Ovary (tissue), 9 donors: ENCODE measurements around the gene CBLN2. TPM values are rescaled to one million over a fixed set of nuclear protein-coding genes. Genes with fewer than 3 reads are reported as not detected.

Experiments used
- DNase-seq, 5 donors: peaks; one replicate each; pipeline ENCODE4 v3.0.0-alpha.2; 2019 to 2020
- H3K27ac ChIP-seq, 2 donors: fragments of 200-600 bp; one replicate each; pipeline versions ENCODE4 v1.5.1 to v1.8.0; 2019 to 2022
- H3K27me3 ChIP-seq: fragments of 200-600 bp; one replicate; pipeline ENCODE4 v1.8.0; 2022
- H3K36me3 ChIP-seq: fragments of 200-600 bp; sonication (generic); one replicate; pipeline ENCODE4 v1.5.1; 2019
- H3K4me1 ChIP-seq: one replicate; pipeline ENCODE4 v1.8.1; 2013; ENCODE audit warnings: mild to moderate bottlenecking, moderate library complexity; ENCODE audit not compliant: insufficient read depth
- H3K4me3 ChIP-seq: fragments of 200-600 bp; sonication (generic); one replicate; pipeline ENCODE4 v1.5.1; 2017
- H3K9me3 ChIP-seq, 2 donors: fragments of 200-600 bp in 1 of 2; sonication (generic) in 1 of 2; one replicate each; pipeline versions ENCODE4 v1.5.1 to v1.8.1; 2013 to 2019; ENCODE audit warnings: mild to moderate bottlenecking in 1 of 2, moderate library complexity in 1 of 2
- EP300 ChIP-seq: sonication (generic); formaldehyde crosslinking; IDR thresholded peaks from one replicate; pipeline ENCODE4 v1.6.1; 2017; ENCODE audit warnings: antibody characterized with exemption
- POLR2A ChIP-seq: fragments of 450-650 bp; IDR thresholded peaks from one replicate; pipeline ENCODE4 v1.6.1; 2017; ENCODE audit warnings: antibody characterized with exemption, mild to moderate bottlenecking, moderate library complexity
- WGBS, 3 donors: extraction: QIAGEN DNeasy Blood & Tissue Kit in 1 of 3; methylation state at CpG; one replicate each; pipeline versions ENCODE4 v1.1.5 to v1.1.7; 2013 to 2017; 5-methylcytosine and 5-hydroxymethylcytosine counted together
- intact Hi-C, 4 donors: fragments of 100-400 bp; cut with DNase I; formaldehyde crosslinking; loops; one replicate each; pipeline versions ENCODE4 v1.11.0 to v1.15.1; 2022 to 2023
- polyA plus RNA-seq, 2 donors: library from polyadenylated mRNA; stranded (reverse); fragments of 200-250 nt in 1 of 2; fragments of 350-450 nt in 1 of 2; fragmentation: Illumina TruSeq in 1 of 2; extraction: RNeasy Lipid Tissue Mini Kit (QIAGEN cat#74804) in 1 of 2; gene quantifications; one replicate each; pipeline ENCODE4 v1.2.3, GENCODE V29; 2013 to 2014
- total RNA-seq, 7 donors: library from RNA; depleted of rRNA in 2 of 7; stranded (reverse); fragments of >200 nt in 2 of 7; fragmentation: NEBNext Ultra II Directional in 3 of 7; extraction: Animal tissue kit (Norgen Biotek cat#: 25700) in 3 of 7; gene quantifications; one replicate each; pipeline versions ENCODE4 v1.1.0 to v1.2.4, GENCODE V29; 2016 to 2023
- TF ChIP-seq, protein P1 (sequence below), 3 donors: fragments of 450-650 bp in 2 of 3; fragments of 200-600 bp in 1 of 3; IDR thresholded peaks; one replicate each; pipeline versions ENCODE4 v1.5.1 to v1.8.0; 2016 to 2022; ENCODE audit warnings: antibody characterized with exemption in 3 of 3, mild to moderate bottlenecking in 1 of 3
- donor health status: DM: no; HTN: no; CAD: no; lungs with moderate emphysema.
- donor health status: DM: no; HTN: no; CAD: no.
- donor health status: Bipolar disorder and iron deficiency.
- donor health status: DM: yes; HTN: yes; CAD: no.
- donor health status: DM: no; HTN: no; CAD: no.
- donor health status: DM: yes; HTN: yes; CAD: no.

The CBLN2 gene
- total and polyA plus RNA-seq, 9 donors, result 0.11 to 0.43 TPM; not detected in 7

DNA sequence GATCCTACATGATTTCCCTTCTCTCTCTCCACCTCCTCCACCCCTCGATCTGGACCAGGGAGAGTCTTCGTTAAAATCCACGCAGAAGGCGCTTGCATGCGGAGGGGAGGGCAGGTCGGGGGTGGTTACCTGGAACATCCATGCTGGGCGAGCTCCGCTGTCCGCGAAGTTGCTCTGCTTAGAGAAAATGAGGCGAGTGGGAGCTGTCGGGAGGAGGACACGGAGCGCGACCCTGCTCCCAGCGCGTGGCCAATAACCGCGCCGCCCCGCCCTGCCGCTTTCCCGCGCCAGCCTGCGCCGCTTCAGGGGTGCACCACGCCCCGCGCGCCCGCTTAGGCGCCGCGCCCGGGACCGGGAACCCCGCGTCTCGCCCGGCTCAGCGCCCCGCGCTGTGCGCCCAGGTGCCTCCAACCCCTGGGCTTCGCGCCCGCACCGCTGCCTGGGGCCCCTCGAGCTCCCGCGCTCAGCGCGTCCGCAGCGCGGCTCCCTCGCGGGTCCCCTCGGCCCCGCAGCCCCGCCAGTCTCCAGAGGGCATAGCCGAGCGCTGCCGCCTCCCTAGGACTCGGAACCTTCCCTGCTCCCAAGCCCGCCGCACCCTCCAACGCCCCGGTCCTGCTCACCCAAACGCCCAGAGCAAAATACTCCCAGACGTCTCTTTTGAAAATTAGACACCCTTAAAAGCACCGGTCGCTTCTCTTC, 636 bp downstream of the CBLN2 start:
- 0 to 1% (median 0%) methylated on average over 62 to 73 of the region's 73 CpGs for WGBS, 3 donors
- Histone ChIP-seq H3K4me3 (no peak overlapping the region), H3K36me3 (no peaks in the 10 kb centered on the region), H3K9me3 (no peaks in the 10 kb centered on the region), H3K4me1 (peaks cover 2% of the 10 kb centered on the region), H3K27me3 (no peaks in the 10 kb centered on the region), H3K27ac (no peak overlapping the region)
- DNase-seq, result no peak
- intact Hi-C loops, result no loop called here
- TF ChIP-seq, protein P1, sequence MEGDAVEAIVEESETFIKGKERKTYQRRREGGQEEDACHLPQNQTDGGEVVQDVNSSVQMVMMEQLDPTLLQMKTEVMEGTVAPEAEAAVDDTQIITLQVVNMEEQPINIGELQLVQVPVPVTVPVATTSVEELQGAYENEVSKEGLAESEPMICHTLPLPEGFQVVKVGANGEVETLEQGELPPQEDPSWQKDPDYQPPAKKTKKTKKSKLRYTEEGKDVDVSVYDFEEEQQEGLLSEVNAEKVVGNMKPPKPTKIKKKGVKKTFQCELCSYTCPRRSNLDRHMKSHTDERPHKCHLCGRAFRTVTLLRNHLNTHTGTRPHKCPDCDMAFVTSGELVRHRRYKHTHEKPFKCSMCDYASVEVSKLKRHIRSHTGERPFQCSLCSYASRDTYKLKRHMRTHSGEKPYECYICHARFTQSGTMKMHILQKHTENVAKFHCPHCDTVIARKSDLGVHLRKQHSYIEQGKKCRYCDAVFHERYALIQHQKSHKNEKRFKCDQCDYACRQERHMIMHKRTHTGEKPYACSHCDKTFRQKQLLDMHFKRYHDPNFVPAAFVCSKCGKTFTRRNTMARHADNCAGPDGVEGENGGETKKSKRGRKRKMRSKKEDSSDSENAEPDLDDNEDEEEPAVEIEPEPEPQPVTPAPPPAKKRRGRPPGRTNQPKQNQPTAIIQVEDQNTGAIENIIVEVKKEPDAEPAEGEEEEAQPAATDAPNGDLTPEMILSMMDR (IDR thresholded peaks at IDR 0.05), result no peak
- TF ChIP-seq EP300, result no peak
- TF ChIP-seq POLR2A, result no peak

DNA sequence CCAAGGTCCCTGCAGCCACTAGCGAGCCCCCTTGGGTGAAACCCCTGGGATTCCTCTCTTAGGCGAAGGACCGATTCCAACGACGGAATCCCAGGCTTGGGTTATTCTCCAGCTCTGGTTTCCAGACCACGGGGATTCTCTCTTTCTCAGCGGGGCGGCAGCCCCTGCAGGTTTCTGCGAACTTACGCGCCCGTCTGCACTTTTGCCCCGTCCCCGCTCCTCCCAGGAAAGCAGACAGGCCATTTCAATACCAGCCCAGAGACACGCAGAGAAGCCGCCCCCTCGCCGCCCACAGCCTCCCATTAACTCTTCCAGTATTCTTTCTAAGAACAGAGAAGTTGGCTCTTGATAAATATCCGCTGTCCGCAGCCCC, 1.2 kb downstream of the CBLN2 start:
- no peak for TF ChIP-seq POLR2A
- TF ChIP-seq, protein P1 (IDR thresholded peaks at IDR 0.05), result no peak
- no peak for TF ChIP-seq EP300
- Histone ChIP-seq H3K36me3 (no peaks in the 10 kb centered on the region), H3K27ac (no peak overlapping the region), H3K9me3 (no peaks in the 10 kb centered on the region), H3K27me3 (no peaks in the 10 kb centered on the region), H3K4me3 (no peak overlapping the region), H3K4me1 (peaks cover 2% of the 10 kb centered on the region)
- DNase-seq, result no peak
- intact Hi-C loops, result no loop called here
- 0 to 1% (median 1%) methylated on average over 20 of the region's 20 CpGs for WGBS, 3 donors

DNA sequence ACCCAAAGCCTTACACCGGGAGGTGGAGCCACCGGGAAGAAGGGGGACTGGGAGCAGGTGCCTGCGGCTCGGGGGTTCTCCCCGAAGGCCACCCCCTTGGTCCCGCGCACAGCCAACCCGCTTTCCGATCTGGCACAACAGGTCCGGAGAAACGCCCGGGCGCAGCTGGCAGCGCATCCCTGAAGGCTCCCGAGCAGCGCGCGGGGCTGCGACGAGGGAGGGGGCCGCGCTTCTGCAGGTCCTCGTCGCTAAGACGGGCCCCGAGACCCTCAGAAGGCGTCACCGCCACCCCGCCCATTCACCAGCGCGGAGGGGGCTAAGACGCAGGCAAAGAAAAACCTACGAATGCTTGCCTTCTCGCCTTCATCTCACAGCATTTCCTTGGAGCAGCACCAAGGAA, 1.8 kb downstream of the CBLN2 start:
- Histone ChIP-seq H3K27ac (no peak overlapping the region), H3K36me3 (no peaks in the 10 kb centered on the region), H3K9me3 (no peaks in the 10 kb centered on the region), H3K4me3 (no peak overlapping the region), H3K4me1 (peaks cover 2% of the 10 kb centered on the region), H3K27me3 (no peaks in the 10 kb centered on the region)
- no peak for DNase-seq
- 1% methylated on average over 32 to 34 of the region's 34 CpGs for WGBS, 3 donors
- intact Hi-C loops, result no loop called here
- TF ChIP-seq, protein P1 (IDR thresholded peaks at IDR 0.05), result no peak
- TF ChIP-seq POLR2A (no peak), EP300 (no peak)

DNA sequence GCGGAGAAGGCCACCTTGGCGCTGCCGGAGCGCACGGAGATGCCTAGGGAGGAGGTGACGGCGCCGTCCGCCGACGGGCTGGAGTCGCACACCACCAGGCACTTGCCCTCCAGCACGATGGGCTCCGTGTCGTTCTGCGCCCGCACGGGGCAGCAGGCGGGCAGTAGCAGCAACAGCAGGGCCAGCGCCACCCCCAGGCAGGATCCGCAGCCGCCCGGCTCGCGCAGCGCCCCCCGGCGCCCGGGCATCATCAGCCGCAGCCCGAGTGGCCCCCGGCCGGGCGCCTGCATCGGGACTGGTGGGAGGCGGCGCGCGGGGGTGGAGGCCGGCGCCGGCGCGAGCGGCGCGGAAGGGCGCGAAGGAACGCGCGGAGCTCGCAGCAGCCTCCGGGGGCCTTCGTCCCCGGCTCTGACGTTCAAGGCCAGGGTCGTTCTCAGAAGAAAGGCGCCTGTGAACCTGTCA, 2.2 kb downstream of the CBLN2 start:
- Histone ChIP-seq H3K4me3 (no peak overlapping the region), H3K9me3 (no peaks in the 10 kb centered on the region), H3K27me3 (no peaks in the 10 kb centered on the region), H3K27ac (no peak overlapping the region), H3K4me1 (peaks cover 2% of the 10 kb centered on the region), H3K36me3 (no peaks in the 10 kb centered on the region)
- TF ChIP-seq POLR2A, result no peak
- TF ChIP-seq EP300, result no peak
- DNase-seq, result no peak
- intact Hi-C loops, result no loop called here
- 1% methylated on average over 34 to 59 of the region's 59 CpGs for WGBS, 3 donors

DNA sequence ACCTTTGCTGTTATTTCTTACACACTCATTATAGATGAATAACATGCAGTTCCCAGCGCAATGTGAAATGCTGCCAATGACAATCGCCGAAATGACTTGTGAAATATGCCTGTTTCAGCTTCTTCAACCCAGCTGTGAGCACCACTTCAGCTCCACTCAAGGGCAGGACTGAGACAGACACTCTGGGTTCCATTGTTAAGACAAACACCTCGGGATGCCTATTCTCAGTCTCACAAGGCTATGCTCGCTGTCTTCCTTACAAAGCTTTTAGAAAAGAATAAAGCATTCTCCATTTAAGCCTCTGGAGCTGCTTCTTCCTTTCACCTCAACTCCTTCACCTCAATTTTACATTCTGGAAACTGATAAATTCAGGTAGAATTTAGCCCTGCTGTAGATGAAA, 4.2 kb downstream of the CBLN2 start:
- H3K27me3 ChIP-seq, result no peaks in the 10 kb centered on the region
- WGBS, 3 donors, result 57 to 78% (median 69%) methylated on average over 5 of the region's 5 CpGs
- intact Hi-C loops, result no loop called here
- no peaks in the 10 kb centered on the region for H3K36me3 ChIP-seq
- no peak for TF ChIP-seq POLR2A
- TF ChIP-seq, protein P1 (IDR thresholded peaks at IDR 0.05), result no peak
- no peak for TF ChIP-seq EP300
- DNase-seq, result no peak
- no peak overlapping the region for H3K27ac ChIP-seq
- no peaks in the 10 kb centered on the region for H3K9me3 ChIP-seq
- H3K4me1 ChIP-seq, result peaks cover 2% of the 10 kb centered on the region
- H3K4me3 ChIP-seq, result no peak overlapping the region
